Parathyroid adenoma (tissue), 2 donors: ENCODE measurements around the gene MYCBPAP.

Source experiments
- H2AFZ ChIP-seq: fragments of 300-600 bp; sonication (generic); one replicate; pipeline ENCODE4 v1.7.0; 2017; ENCODE audit warnings: antibody characterized with exemption, mild to moderate bottlenecking
- H3K27ac ChIP-seq: fragments of 300-600 bp; sonication (generic); one replicate; pipeline ENCODE4 v1.7.0; 2017
- H3K27me3 ChIP-seq: fragments of 300-600 bp; sonication (generic); one replicate; pipeline ENCODE4 v1.7.0; 2017; ENCODE audit warnings: low read length; ENCODE audit not compliant: control insufficient read depth, insufficient read depth
- H3K36me3 ChIP-seq: fragments of 300-600 bp; sonication (generic); one replicate; pipeline ENCODE4 v1.7.0; 2017; ENCODE audit warnings: low read length; ENCODE audit not compliant: control insufficient read depth, insufficient read depth
- H3K4me1 ChIP-seq: fragments of 300-600 bp; sonication (generic); one replicate; pipeline ENCODE4 v1.7.0; 2017; ENCODE audit warnings: control low read depth
- H3K4me2 ChIP-seq: fragments of 300-600 bp; sonication (generic); one replicate; pipeline ENCODE4 v1.7.0; 2017; ENCODE audit warnings: low read length
- H3K4me3 ChIP-seq: fragments of 300-600 bp; sonication (generic); one replicate; pipeline ENCODE4 v1.7.0; 2017; ENCODE audit warnings: low read depth, low read length
- H3K79me2 ChIP-seq: fragments of 300-600 bp; sonication (generic); one replicate; pipeline ENCODE4 v1.7.0; 2017; ENCODE audit warnings: control low read depth
- H3K9ac ChIP-seq: fragments of 300-600 bp; sonication (generic); one replicate; pipeline ENCODE4 v1.7.0; 2017; ENCODE audit warnings: mild to moderate bottlenecking
- H3K9me3 ChIP-seq: fragments of 300-600 bp; sonication (generic); one replicate; pipeline ENCODE4 v1.7.0; 2017; ENCODE audit warnings: low read length; ENCODE audit not compliant: control insufficient read depth
- TF ChIP-seq, protein P1 (sequence below): fragments of 300-600 bp; sonication (generic); IDR thresholded peaks from one replicate; pipeline ENCODE4 v1.7.0; 2017; ENCODE audit warnings: antibody characterized with exemption, mild to moderate bottlenecking
- donor health status: primary hyperparathyroidism.

The MYCBPAP gene

DNA sequence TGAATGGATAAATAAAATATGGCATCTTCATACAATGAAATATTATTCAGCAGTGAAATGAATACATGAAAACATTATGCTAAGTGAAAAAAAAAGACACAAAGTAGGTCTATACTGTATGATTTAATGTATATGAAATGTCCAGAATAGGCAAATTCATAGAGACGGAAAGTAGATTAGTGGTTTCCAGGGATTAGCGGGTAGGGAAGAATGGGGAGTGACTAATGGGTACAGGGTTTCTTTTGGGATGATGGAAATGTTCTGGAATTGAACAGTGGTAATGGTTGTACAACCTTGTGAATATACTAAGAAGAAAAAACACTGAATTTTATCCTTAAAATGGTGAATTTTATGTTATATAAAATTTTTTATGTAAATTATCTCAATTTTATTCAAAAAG, 8.5 kb upstream of the MYCBPAP start:
- Histone ChIP-seq H3K27ac (no peak overlapping the region), H3K36me3 (no peaks in the 10 kb centered on the region), H3K4me2 (no peak overlapping the region), H3K9me3 (no peaks in the 10 kb centered on the region), H3K27me3 (no peaks in the 10 kb centered on the region), H3K4me3 (no peak overlapping the region), H3K79me2 (no peaks in the 10 kb centered on the region), H2AFZ (no peak overlapping the region), H3K4me1 (peaks cover 7% of the 10 kb centered on the region), H3K9ac (no peak overlapping the region)
- TF ChIP-seq, protein P1, sequence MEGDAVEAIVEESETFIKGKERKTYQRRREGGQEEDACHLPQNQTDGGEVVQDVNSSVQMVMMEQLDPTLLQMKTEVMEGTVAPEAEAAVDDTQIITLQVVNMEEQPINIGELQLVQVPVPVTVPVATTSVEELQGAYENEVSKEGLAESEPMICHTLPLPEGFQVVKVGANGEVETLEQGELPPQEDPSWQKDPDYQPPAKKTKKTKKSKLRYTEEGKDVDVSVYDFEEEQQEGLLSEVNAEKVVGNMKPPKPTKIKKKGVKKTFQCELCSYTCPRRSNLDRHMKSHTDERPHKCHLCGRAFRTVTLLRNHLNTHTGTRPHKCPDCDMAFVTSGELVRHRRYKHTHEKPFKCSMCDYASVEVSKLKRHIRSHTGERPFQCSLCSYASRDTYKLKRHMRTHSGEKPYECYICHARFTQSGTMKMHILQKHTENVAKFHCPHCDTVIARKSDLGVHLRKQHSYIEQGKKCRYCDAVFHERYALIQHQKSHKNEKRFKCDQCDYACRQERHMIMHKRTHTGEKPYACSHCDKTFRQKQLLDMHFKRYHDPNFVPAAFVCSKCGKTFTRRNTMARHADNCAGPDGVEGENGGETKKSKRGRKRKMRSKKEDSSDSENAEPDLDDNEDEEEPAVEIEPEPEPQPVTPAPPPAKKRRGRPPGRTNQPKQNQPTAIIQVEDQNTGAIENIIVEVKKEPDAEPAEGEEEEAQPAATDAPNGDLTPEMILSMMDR = no peak

DNA sequence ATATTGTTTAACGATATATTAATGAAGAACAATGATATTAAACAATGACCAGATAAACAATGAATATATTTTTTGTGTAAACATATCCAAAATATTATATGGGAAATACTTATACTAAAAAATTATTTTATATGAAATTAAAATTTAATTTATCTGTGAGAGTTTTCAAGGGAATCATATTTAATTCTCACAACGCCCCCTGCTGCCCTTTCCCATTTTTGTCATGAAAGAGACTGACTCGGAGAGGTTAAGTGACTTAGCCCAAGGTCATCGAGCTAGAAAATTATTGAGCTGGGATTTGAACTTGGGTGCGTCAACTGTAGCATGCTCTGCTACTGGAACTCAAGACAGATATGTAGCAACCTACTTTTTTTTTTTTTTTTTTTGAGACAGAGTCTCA, 7.2 kb upstream of the MYCBPAP start:
- Histone ChIP-seq H3K9me3 (no peaks in the 10 kb centered on the region), H2AFZ (no peak overlapping the region), H3K4me1 (peaks cover 7% of the 10 kb centered on the region), H3K4me3 (no peak overlapping the region), H3K27ac (no peak overlapping the region), H3K9ac (no peak overlapping the region), H3K4me2 (no peak overlapping the region), H3K36me3 (no peaks in the 10 kb centered on the region), H3K79me2 (no peaks in the 10 kb centered on the region), H3K27me3 (no peaks in the 10 kb centered on the region)
- TF ChIP-seq, protein P1 = peak; percentile 39

DNA sequence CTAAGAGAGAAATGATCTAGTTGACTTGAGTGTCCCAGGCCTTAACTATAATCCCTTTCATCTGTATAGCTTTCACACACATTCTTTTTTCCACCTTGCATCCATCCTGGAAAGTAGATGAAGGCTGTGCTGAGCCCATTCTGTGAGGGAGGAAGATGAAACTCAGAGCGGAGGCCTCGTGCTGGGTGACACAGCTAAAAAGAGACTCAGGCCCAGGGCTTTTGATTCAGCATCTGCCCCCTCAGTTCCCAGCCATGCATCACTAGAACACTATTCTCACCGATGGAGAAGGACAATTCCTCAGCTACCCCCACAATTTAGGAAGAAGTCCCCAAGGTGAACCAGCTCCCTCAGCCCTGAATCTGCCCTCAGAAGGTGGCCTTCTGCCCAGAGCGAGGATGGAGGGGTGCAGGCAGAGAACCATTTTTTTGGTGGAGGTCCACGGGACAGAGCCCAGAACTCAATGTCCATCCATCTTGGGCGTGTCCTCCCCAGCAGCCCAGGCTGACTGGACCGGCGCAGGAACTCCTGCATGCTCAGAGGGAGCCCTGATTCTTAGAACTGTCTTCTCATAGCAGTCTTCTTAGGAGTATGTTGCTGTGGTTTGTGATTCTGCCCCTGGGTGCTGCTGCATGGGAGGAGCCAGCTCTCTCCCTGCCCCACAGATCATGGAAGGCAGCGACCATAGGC, 5.8 kb upstream of the MYCBPAP start:
- Histone ChIP-seq H3K27ac (no peak overlapping the region), H3K79me2 (no peaks in the 10 kb centered on the region), H3K9ac (no peak overlapping the region), H3K27me3 (no peaks in the 10 kb centered on the region), H3K4me3 (no peak overlapping the region), H3K4me1 (peaks cover 8% of the 10 kb centered on the region), H2AFZ (no peak overlapping the region), H3K4me2 (no peak overlapping the region), H3K9me3 (no peaks in the 10 kb centered on the region), H3K36me3 (no peaks in the 10 kb centered on the region)
- TF ChIP-seq, protein P1 = no peak

DNA sequence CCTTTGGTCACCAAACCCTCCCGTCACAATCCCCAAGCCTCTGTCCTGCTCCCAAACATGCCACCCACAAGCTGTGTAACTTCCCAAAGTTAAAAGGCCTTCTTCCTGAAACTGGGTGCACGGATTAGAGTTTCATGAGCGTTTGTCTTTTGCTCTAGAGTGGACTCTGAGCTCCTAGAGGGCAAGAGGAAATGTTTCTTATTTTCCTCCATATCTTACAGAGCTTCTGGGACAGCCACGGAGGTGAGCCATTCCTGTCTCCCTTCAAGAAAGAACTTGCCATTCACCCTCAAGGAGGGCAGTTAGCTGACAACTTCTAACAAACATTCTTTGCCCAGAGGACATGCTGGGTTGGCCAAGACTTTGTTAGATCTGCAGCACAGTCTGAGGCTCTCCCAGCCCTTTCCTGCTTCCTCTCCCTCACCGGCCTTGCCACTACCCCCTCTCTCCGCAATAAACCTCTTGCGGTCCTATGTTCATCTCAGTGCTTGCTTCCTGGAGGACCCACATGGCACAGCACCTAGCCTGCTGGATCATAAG, 2.6 kb upstream of the MYCBPAP start:
- Histone ChIP-seq H3K27ac (no peak overlapping the region), H2AFZ (no peak overlapping the region), H3K79me2 (no peaks in the 10 kb centered on the region), H3K4me1 (peaks cover 26% of the 10 kb centered on the region), H3K36me3 (no peaks in the 10 kb centered on the region), H3K9ac (no peak overlapping the region), H3K4me2 (no peak overlapping the region), H3K9me3 (no peaks in the 10 kb centered on the region), H3K27me3 (no peaks in the 10 kb centered on the region), H3K4me3 (no peak overlapping the region)
- TF ChIP-seq, protein P1 = no peak

DNA sequence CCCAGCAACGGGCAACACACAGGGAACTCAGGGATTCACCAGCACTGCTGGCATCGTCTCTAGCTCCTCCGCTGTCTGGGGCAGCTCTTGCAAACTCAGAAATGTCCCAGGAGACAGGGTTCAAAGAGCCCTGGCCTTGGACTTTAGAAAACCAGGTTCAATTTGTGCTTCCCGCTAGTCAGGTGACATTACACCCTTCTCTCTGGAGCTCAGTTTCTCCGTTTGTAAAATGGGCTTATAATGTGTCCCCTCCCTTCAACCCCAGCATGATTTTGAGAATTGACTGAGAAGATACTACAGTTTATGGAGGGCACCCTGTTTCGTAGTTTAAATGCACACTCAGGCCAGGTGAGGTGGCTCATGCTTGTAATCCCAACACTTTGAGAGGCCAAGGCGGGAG, 1.9 kb upstream of the MYCBPAP start:
- Histone ChIP-seq H3K4me3 (no peak overlapping the region), H3K4me1 (peaks cover 29% of the 10 kb centered on the region), H2AFZ (no peak overlapping the region), H3K9ac (no peak overlapping the region), H3K36me3 (no peaks in the 10 kb centered on the region), H3K27ac (no peak overlapping the region), H3K27me3 (no peaks in the 10 kb centered on the region), H3K9me3 (no peaks in the 10 kb centered on the region), H3K79me2 (no peaks in the 10 kb centered on the region), H3K4me2 (no peak overlapping the region)
- TF ChIP-seq, protein P1 = no peak
